GM21367 (cell line): ENCODE measurements around the gene LIN52.

ENCODE experiments used
- ATAC-seq: cut with Tn5 transposase; IDR thresholded peaks from one replicate; pipeline ENCODE4 v1.9.1; 2021; ENCODE audit not compliant: unreplicated experiment

Gene LIN52

DNA sequence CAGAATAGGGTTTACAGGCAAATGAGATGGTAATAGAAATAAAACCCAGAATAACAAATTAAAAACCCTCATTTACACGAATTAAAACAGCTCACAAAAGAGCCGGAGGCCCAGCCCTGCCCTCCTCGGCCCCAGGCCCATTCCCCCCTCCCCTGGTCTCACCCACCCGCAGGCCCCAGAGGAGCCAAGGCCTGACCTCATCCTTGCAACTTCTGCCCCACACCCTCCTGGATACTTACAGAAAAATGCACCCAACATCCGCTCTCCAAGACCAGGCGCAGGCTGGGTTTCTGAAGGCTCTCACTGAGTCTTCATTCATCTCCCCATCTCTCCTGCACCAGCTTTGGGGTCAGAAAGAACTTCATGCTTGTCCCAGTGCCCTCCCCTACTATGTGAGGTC, 138.3 kb downstream of the LIN52 start:
- ATAC-seq = no peak

DNA sequence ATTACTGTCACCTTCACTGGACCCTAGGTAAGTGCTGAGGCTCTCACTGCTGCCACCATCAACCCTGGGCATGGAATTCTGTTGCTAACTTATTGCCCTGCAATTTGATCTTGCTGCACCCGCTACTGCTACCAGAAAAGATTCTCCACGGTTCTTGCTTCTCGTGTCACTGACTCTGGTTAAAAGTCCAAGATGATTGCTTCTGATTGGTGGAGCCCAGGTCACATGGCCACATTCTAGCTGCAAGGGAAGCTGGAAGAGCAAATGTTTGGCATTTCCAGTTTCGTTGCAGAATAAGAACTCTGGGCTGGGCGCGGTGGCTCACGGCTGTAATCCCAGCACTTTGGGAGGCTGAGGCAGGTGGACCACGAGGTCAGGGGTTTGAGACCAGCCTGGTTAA, 147.0 kb downstream of the LIN52 start:
- no peak for ATAC-seq

DNA sequence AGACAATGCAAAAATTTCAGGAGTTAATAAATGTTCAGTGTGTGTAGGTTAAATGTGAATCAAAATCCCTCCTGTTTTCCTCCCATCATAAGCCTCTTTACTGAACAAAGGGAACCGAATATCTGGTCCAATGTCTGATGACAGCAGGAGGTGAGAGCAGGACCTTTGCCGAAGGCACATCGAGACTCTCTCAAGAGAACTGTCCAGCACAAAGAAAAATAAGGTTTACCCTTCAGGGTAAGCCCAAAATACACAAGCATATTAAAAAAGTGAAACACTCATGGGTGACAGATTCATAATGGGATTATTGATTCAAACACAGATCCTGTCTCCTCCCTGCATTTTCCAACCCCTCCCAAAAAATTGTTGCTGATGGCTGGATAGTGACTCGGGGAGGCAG, 150.3 kb downstream of the LIN52 start:
- ATAC-seq = no peak

DNA sequence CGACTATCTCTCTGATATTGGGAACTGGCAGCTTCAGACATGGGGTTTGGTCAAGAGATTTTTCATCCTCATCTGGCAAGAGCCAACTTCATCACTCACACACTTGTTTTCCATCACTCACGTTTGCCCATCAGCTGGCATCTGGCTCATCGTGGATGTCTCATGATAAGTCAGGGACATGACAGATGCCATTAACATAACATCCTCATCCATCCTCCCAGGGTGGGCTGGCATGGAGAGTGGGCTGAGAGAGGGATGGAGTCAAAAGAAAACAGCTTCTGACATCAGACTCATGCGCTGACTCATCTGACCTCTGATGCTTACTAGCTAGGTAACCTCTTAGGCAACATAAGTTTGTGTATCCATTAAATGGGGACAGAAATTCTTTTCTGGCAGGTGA, 152.7 kb downstream of the LIN52 start:
- ATAC-seq = no peak

DNA sequence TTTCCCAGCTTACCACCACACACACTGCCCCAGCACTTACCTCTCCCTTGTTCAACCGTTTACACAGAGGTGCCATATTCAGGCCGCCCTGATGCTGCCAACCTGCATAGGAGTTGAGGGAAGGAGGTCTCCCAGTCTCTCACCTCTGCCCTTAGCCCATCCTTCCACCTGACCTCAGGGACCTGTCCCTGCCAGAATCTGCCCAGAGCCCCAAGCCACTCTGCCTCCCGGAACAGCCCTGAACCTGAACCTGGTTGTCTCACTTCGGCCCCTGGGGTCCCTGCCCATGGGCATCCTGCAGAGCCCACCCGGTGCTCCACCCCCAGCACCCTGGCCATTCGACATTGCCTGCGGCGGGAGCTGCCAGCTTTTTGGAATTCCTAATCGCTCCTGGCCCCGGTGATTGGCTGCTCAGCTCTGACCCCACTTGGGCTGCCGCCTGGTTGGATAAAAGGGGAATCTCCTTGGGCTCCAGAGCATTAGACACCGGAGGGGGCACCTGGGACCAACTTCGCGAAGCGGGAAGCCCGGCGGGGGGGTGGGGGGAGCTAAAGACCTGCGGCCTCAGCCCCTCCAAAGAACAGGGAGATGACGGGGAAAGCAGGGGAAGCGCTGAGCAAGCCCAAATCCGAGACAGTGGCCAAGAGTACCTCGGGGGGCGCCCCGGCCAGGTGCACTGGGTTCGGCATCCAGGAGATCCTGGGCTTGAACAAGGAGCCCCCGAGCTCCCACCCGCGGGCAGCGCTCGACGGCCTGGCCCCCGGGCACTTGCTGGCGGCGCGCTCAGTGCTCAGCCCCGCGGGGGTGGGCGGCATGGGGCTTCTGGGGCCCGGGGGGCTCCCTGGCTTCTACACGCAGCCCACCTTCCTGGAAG, 154.5 kb downstream of the LIN52 start, which contains the start of gene VSX2:
Gene VSX2 (plus strand): TSS at position 476 of the 874 bp plus-strand sequence. CDS start 113 bp downstream, at position 589.
- no peak for ATAC-seq

DNA sequence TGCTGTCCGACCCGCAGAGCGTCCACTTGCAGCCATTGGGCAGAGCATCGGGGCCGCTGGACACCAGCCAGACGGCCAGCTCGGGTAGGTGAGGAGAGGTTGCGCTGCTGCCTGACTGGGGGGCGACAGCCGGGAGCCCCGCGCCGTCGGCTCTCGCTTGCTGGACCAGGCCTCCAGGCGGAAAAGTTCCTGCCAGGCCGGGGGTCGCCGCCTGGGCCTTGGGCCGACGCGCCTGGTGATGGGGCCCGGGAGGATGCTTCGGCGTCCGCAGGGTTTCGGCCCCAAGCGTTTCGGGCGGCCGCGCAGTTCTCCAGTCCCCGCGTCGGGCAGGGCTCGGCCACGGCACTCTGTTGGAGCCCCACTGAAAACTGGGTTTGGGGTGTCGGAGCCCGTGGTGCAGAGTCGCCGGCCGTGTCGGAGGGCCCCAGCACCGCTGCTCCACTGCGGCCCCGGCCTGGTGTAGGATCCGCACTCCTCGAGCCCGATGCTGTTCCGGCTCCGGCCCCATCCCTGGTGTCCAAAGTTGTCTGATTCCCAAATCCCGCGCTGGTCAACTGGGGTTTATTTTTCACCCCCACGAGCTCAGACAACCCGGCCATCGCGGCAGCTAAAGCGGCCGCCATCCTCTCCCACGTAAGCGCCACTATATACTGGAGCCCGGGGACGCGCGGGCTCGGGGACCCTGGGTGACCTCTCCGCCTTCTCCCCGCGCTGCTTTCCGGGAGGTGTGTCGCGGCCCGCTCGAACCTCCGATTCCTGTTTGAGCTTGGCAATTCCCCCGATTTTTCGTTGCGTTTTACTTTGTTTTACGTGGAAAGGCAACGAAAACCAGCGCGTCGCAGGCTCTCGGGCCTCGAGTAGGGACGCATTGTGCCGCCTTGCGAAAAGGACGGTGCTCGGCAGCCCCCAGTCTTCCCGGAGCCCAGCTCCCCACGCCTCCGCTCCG, 155.4 kb downstream of the LIN52 start:
- ATAC-seq = no peak

DNA sequence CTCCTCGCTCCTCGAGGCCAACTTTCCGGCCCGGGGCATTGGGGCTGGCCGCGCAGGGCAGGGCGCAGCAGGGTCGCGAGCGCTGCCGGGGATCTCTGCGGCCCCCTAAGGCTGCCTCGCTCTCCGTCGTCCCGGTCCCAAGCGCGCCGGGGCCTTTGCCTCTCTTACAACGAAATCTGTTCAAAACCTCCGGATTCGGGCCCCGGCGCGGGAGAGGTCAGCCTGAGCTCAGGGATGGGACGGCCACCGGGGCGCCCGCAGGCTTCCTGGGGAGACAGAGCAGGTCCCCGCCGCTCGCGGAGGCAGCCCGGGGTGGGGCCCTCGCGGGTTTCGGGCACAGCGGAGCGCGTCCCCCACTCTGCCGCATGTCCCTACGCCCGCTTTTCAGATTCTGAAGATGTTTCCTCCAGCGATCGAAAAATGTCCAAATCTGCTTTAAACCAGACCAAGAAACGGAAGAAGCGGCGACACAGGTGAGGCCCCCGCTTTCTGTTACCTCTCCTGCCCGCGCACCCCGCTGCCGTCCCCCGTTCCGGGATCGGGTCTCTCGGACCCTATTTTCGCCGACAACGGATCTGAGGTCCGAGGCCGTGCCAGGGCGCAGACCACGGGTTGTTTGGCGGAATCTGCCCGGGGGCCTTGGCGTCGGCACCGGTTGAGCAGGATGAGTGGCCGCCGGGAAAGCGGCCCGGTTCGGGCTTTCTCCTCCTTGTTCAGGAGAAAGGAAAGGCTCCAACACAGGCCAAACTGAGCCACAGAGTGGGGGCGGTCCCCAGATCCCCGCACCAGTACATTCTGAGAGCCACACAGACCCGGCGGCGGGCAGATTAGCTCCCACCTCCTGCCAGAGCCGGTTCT, 156.3 kb downstream of the LIN52 start:
- no peak for ATAC-seq

DNA sequence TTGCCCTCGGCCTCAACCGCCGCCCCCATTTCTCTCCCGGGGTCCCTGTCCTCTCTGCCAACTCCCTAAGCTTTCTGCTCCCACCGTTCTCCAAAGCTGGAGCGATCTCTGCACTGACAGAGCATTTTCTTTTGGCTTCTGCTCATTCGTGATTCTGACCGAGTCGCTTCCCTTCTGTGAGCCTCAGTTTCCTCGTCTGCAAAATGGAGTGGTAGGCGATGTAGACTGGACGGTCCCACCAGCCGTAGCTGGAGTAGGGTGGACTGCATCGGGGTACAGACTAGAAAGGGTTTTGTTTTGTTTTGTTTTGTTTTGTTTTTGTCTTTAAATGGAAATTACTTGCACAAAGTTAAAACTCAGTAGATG, 156.9 kb downstream of the LIN52 start:
- ATAC-seq = no peak

DNA sequence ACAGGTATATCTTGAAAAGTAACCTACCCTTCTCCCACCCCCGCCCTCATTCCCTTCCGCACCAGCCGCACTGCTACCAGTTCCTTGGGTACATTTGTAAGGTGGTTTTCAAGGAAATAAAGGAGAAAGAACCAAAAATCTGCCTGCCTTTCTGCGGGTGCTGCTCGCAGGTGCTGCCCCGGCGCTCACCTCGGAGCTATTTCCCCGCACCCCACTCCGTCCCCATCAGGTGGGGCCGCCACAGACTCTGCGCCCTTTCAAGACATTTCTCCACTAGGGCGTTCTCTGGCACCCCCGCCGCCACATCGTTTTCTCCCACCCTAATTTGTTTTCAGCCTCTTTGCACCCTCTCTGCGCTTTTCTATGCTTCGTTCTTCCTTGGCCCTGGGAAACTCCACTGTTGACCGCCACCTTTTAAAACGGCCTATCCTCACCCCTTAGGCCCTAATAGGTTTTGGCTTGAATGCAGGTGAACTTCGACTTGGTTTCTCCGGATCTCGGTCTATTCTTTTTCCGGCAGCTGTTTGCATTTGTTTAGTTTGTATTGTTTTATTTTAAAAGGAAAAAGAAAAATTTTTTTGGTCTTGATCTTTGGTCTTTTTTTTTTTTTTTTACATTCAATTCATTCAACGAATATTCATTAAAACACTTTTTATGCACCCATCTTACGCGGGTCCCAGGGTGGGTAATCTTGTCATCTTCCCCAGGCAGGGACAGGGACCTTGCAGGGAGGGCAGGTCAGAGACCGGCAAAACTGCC, 157.4 kb downstream of the LIN52 start:
- ATAC-seq = no peak

DNA sequence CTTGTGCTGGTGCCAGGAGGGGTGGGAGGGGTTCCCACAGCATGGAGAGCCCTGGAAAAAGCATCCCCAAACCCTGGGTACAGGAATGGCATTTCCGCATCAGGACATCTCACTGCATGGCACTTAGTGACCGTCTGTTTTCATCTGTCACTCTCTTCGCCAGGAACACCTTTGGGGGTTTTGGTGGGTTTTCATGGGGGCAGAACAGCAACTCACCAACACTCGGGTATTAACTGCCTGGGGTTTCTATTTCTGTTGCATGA, 158.0 kb downstream of the LIN52 start:
- no peak for ATAC-seq

DNA sequence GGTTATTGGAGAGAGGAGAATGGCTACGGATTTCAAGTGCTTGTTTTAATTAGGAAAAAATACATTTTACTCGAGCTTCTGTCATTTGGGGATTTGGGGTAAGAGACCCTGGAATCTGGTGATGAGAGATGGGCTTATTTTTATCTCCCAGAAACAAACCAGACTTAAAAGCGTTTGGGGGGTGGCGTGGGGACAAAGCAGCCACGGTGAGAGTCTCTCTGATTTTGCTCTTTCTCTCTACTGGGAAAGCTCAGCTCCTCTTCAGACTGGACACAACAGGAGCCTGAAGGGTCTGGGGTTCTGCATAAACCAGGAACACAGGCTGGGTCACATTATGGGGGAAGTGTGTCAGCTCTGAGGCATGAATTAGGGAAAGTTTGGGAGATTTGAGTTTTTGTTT, 158.3 kb downstream of the LIN52 start:
- no peak for ATAC-seq

DNA sequence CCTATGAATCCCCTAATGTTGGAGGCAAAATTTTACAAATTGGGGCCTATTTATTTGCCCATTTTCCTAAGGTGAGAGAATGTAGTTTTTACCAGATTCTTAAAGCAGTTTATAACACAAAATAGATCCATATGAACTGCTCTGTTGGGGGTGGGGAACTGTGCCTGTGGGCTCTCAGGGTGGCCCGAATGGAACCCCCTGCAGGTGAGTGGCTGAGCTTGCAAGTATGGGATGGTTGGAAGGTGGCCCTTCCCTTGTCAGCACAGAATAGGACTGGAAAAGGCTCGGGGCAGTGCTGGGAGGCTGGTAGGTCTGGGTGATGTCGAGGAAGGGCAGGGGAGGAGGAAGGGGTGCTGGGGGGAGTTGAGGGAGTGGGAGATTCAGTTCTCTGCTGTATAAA, 159.4 kb downstream of the LIN52 start:
- no peak for ATAC-seq

DNA sequence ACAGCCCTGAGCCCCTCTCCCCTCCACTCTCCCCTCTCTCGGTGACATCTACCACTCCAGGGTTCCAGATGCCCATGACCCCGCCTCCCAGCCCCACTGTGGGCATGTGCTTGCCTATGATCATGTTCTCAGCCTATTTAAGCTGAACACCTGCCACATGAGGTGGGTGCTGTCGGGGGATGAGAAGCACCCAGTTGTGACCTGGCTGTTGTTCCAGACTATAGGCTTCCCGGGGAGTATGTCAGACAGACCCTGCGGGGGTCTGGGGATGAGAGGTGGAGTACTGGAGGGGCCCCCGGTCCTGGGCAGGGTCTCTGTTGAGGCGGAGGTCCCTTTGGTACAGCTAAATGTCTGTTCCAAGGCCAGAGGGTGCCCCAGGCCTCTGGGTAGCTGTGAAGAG, 160.5 kb downstream of the LIN52 start:
- no peak for ATAC-seq

DNA sequence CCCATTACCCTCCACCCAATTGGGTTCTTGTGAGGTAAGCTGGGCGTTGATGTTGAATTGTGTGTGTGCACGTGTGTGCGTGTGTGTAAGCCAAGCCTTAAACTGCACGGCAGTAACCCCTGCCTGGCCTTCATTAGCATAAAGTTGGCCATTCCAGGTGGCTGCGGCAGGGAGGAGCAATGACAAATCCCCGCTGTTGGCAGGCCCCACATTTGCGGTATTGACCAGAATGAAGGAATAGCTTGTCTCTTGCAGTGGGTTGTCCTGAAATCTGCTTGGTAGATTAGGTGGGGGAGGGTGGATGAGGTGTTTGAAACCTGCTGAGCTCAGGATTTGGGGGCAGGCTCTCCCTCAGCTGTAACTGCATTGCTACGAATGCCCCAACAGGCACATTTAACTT, 161.8 kb downstream of the LIN52 start:
- no peak for ATAC-seq

DNA sequence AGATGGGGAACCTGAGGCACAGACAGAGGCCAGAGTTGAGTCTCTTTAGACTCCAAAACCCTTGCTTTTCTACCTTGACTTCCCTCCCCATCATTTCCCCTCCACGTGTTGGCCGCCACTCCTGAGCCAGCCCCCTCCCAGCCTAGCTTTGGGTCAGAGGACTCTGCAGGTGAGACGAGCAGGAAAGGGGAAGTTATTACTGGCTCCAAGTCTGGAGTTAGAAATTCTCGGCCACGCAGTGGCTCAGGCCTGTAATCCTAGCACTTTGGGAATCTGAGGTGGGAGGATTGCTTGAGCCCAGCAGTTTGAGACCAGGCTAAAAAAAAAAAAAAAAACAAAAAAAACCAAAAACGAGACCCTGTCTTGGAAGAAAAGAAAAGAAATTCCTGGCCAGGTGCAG, 163.3 kb downstream of the LIN52 start:
- no peak for ATAC-seq

DNA sequence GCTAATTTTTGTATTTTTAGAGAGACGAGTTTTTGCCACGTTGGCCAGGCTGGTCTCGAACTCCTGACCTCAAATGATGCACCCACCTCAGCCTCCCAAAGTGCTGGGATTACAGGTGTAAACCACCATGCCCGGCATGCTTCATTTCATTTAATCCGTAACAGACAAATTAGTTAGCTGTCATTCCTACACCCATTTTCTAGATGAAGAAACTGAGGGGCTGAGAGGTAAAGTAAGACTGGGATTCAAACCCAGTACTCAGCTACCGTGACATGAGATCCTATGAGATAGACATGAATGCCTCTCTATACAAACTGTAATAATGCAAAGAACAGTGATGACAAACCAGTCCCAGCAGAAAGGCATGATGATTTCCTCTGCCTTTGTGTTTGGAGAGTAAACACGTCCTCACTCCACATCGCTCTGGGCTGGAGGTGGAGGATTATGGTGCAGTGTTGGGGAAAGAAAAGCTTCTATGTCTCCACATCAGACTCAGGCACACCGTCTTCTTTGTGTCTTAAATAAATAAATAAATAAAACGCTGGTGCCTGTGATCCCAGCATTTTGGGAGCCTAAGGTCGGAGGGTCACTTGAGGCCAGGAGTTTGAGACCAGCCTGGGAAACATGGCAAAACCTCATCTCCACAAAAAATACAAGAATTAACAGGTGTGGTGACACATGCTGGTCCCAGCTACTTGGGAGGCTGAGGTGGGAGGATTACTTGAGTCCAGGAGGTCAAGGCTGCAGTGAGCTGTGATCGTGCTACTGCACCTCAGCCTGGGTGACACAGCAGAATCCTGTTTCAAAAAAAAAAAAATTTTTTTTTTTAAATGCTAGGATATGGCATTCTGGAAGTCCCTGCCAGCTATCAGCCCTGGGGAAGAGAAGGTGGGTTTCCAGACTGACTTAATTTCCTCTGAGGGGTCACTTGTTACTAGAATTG, 164.9 kb downstream of the LIN52 start:
- ATAC-seq = no peak
